Nucleus accumbens (tissue), 56 donors: Measurements from ENCODE around the gene CPN1.
"Not testable (repeated sequence)": the region's sequence is repeated elsewhere in the genome, so short reads cannot be mapped to it uniquely, and the experiment has no call there.

Experiments used
- DNase-seq, 56 donors: peaks; one replicate each; lab custom pipeline; 2025; lab: John Stamatoyannopoulos, UW

CPN1 gene

DNA sequence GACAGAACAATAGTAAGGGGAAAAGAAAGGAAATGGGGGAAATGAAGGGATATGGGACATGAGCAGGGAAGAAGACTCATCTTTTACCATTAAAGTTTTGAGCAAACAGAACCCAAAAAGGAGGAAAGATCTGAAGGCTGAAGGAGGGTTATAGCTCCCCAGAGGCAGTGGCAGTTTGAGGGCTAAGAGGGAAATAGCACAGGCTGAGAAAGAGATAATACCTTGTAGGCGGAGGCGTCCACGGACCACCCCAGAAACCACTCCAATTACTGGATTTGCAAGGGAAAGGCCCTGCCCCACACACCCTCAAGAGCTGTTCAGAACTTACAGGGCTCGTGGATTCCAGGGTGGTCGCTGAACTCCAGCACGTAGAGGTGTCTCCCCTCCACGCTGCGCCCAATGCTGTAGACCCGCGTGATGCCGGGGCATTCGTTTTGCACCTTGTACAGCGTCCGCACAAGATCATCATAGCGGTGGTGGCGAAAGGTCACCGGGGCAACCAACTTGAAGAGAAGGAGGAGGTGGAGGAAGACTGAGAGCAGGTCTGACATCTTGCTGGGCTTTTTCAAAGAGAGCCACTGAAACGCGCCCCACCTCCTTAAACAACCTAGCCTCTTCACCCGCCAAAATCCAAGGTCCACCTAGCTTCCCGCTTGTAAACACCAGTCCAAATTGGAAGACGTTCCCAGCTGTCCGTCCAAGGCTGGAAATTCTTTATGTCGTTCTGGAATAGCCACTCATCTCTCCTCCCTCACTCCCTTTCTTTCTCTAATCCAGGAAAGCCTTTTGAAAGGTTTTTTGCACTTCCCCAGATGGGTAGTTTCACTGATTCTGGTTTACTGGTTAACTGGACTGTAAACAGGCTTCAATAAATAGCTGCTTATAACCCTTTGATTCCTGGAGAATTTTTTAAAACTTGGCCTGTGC is at the start of gene CPN1:
TSS of gene CPN1 (minus strand) at position 795 of the 927 bp plus-strand sequence. CDS start at position 551, 244 bp downstream.
- no peak for DNase-seq

GRCh38 chr10:100130831-100131230 is 49.2 kb upstream of the CPN1 start:
- DNase-seq = no peak

DNA sequence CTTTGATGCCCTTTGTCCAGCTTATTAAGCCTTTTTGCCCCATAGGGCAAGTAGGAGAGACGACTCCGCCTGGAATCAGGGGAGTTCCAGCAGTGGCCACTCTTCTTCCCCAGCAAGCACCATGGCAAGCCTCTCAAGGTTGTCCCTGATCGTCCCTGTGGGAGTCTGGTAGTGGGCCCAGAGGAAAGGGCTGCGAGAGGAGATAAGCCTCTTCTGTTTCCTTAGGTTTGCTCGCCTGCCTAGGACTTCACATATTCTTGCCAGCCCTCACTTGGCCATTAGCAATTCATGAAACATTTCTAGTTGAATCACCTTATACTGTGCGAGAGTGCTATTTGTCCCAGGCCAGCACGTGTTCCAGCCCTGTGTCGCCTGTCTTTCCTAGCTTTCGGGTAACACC is 47.8 kb upstream of the CPN1 start:
- DNase-seq = no peak

GRCh38 chr10:100128951-100129350 is 47.3 kb upstream of the CPN1 start:
- no peak for DNase-seq

DNA sequence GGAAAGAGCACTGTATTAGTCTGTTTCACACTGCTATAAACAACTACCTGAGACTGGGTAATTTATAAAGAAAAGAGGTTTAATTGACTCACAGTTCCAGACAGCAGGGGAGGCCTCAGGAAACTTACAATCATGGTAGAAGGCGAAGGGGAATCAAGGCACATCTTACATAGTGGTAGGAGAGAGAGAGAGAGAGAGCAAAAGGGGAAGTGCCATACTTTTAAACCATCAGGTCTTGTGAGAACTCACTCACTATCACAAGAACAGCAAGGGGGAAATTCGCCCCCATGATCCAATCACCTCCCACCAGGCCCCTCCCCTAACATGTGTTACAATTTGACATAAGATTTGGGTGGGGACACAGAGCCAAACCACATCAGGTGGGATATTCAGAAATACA is 43.7 kb upstream of the CPN1 start:
- not testable (repeated sequence) for DNase-seq

DNA sequence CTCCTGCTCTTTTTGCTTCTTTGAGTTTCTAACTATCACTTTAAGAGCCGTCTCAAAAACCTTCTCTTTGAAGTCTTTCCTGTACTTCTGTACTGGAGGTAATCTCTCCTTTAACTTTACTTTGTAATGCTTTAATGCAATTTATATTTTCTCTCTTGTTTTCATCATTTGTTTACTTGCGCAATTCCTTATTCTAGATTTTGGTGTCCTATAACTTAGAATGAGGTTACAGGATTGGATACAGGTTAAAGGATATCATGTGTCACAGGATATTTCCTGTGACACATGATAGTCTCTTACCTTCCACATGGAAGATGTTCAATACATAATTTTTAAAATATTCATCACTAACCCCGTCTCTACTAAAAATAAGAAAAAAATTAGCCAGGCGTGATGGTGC is 42.4 kb upstream of the CPN1 start:
- DNase-seq = no peak

GRCh38 chr10:100122780-100123179 is 41.1 kb upstream of the CPN1 start:
- DNase-seq = no peak

DNA sequence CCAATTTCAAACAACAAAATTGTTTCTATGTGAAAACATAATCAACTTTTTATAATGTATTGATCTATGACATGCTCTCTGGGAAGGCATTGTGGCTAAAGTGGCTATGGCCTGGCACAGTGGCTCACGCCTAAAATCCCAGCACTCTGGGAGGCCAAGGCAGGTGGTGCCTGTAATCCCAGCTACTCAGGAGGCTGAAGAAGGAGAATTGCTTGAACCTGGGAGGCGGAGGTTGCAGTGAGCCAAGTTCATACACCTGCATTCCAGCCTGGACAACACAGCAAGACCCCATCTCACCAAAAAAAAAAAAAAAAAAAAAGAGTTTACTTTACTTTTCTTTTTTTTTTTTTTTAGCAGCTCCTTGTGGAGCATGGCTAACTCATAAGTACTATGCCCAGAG is 38.9 kb upstream of the CPN1 start:
- no peak for DNase-seq

DNA sequence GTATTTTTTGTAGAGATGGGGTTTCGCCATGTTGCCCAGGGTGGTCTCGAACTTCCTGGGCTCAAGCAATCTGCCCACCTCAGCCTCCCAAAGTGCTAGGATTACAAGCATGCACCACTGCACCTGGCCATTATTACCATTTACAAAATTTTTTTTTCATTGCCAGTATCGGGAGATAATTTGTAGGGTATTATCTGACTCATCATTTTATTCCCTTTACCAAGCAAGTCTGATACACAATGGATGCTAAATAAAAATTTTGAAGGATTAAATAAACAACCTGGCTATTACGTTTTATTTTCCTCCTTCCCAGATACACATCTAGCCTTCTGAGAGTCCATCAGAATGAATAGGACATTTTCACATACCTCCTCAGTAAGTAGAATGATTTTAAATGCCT is 38.1 kb upstream of the CPN1 start:
- no peak for DNase-seq

GRCh38 chr10:100114976-100115770 is 33.5 kb upstream of the CPN1 start:
- DNase-seq = no peak

GRCh38 chr10:100114460-100114859 is 32.8 kb upstream of the CPN1 start:
- DNase-seq = no peak

DNA sequence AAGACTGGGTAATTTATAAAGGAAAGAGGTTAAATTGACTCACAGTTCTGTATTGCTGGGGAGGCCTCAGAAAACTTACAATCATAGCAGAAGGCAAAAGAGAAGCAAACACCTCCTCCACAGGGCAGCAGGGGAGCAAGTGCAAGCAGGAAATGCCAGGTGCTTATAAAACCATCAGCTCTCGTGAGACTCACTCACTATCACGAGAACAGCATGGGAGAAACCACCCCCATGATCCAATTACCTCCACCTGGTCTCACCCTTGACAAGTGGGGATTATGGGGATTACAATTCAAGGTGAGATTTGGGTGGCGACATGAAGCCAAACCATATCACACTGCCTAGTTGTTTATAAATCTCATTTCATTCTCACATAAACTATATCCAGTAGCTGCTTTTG is 28.0 kb upstream of the CPN1 start:
- no peak for DNase-seq

DNA sequence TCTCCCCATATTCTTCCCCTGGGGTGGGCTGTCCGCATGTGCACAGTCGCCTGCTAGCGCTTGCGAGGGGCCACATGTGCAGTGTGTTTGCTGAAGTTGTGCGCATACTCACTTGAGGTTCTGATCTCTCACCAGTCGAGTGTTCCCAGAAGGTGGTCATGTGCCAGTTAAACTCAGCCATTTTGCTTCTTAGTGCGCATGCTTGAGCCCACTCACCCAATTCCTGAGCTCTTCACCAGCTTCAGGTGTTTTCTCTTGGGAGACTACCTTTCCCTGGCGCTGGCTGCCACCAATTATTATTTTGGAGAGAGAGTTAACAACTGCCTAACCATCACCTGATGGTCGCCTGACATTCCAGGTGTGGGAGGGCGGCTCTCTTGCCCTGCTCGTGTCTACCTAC is 25.2 kb upstream of the CPN1 start:
- DNase-seq = no peak

- DNase-seq = no peak
Measured at GRCh38 chr10:100104300-100104699, 22.6 kb upstream of the CPN1 start.

DNA sequence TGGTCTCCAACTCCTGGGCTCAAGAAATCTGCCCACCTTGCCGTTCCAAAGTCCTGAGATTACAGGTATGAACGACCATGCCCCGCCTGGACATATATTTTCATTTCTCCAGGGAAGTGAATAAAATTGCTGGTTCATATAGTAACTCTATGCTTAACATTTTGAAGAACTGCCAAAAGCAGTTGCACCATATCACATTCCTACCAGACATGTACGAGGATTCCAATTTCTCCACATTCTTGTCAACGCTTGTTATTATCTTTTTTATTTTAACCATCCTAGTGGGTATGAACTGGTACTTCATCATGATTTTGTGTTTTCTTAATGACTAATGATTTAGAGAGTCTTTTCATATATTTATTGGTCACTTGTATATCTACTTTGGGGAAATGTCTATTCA is 21.9 kb upstream of the CPN1 start:
- DNase-seq = no peak

- DNase-seq = no peak
Measured at GRCh38 chr10:100101192-100102076, 19.8 kb upstream of the CPN1 start.

- no peak for DNase-seq
Measured at GRCh38 chr10:100100651-100101184, 19.0 kb upstream of the CPN1 start.

DNA sequence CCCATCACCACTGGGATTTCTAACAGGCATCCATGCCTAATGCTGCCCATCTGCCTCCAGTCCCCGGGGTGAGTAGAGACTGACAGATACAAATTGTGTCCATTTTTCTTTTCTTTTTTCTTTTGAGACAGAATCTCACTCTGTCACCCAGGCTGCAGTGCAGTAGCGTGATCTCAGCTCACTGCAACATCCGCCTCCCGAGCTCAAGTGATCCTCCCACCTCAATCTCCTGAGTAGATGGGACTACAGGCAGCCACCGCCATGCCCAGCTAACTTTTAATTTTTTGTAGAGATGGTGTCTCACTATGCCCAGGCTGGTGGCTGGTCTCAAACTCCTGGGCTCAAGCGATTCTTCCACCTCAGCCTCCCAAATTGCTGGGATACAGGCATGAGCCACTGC is 7.6 kb upstream of the CPN1 start:
- peak in 4 of 56 donors; percentile 6 to 15 (median 6) for DNase-seq

DNA sequence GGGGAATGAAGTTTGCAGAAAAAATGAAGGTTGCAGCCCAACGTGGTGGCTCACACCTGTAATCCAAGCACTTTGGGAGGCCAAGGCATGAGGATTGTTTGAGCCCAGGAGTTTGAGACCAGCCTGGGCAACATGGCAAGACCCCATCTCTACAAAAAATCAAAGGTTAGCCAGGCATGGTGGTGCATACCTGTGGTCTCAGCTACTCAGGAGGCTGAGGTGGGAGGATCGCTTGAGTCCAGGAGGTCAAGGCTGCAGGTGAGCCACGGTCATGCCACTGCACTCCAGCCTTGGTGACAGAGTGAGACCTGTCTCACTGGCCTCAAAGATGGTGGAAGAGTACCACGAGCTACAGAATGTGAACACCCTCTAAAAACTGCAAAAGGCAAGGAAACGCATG is 5.0 kb upstream of the CPN1 start:
- not testable (repeated sequence) for DNase-seq

DNA sequence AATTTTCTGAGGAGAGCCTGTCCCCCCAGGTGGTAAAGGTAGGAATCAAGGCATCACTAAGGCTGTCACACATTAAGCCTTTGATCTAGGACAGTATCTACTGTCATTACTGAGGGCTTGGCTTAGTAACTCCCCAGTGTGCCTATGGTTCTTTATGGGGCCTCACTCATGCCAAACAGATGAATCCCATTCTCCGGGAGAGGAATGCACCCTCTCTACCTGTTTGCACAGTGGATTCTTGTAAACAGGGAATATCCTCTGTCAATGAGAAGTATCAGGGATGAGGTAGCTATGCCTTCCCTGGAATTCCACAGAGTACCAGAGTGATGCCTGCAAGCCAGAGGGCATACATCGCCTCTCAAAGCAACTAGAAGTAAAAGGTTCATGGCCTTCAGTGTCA is 3.9 kb upstream of the CPN1 start:
- no peak for DNase-seq
